ENCODE data around the gene MEIKIN.

The MEIKIN gene

DNA sequence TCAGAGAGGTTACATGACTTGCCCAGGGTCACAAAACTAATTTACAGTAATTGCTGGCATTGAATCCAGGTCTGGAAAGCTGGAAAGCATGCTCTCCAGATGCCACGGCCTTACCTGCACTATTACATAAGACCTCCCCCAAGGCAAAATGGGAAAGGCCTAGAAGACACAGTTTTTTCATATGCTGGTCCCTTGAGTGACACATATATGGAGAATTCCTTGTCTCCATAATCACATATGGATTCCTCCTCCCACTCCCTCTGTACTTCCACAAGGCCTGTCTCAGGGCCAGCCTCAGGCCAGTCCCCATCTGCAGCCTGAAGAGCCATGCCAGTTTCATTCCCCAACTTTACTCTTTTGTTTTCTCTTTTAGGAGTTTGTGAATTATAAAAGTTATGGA lies 28.6 kb upstream of the MEIKIN start:
- no peak for DNase-seq (ENCODE audit: low read depth)

DNA sequence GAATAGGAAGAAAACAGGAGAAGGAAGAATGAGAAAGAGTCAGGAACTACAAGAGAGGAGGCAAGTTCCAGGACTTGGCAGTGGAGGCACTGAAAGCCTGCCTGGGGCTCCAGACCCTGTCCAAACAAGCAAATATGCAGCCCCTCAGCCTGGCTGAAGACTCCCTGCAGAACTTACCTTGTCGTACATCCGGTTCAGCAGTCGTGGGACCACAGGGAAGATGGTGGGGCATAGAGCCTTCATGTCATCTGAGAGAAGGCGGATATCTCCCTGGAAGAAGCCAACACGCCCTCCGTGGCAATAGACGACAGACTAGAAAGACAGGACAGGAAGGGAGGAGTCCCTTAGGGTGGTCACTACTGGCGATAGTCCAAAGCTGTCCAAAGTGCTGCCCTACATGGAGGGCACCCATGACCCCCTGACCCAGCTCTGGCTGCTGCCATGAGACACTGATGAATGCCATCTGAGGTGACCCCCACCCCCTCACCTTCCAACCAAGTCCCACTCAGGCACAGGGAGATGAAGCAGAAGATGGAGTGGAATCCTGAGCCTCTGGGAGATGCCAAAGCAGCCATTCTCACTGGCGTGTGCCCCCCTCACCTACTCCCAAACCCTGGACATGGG lies 27.7 kb upstream of the MEIKIN start:
- no peak for DNase-seq (ENCODE audit: low read depth)

DNA sequence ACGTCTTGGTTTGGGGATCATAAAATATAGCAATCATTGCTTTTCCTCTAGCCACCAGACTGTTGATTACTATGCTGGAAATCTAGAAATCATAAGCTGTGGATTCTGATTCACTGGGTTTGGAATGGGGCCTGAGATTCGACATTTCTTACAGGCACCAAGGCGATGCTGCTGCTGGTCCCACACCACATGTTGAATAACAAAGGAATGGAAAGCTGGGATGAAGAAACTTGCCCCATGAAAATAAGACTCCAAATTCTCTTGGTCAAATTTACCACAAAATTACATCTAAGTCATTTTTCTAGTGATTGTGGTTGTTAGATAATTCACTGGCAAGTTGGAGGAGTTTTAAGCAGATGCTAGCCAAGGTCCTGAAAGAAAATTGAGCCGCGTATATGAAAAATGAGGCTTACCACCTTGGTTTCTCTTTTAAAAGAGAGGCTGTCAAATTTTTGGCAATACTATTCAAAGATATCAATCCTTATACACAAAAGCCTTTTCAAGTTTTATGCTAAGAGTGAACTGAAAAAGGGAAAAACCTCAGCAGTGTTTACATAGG lies 23.0 kb upstream of the MEIKIN start:
- DNase-seq (ENCODE audit: low read depth) = no peak

GRCh38 chr5:131966551-131966950 lies 21.1 kb upstream of the MEIKIN start:
- no peak for DNase-seq (ENCODE audit: low read depth)

DNA sequence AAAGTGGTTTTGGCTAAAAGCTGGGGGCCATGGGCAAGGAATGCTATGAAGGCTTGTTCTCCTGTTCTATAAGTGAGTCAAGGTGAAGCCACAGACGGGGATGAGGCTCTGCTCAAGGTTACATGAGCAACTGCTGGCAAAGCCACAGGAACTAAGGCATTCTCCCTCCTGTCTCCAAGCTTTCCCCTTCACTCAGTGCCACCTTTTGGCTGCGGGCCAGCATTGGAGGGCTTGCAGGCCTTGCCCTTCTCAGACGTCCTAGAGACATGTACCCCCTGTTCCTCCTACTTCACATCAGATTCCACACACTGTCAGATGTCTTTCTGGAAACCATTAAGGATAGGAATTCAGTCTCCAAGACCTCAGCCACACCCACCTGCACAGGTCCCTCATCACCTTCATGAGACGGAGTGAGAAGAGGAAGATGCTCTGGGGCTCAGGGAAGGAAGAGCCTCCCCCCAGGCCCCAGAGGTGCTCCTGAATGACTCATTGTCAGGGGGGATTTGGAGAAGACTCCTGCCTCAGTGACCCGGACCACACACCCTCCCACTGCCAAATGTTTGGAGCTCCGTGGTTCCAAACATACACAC lies 20.5 kb upstream of the MEIKIN start:
- DNase-seq (ENCODE audit: low read depth) = no peak

DNA sequence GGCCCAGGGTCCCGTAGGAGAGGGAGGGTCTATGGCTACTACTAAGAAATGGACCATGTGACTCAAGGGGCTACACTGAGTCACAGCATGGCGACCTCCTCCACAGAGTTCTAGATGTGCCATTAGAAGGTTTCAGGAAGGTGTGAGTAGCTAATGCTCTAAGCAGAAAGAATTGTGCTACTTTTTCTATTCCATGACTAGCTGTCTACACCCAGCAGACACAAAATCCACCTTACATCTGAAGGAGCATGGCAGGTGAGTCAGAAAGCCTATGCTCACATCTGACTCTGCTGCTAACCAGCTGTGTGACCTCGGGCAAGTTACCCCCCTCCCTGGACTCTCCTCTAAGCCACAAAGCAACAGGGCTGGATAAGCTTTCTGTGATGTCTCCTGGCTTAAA lies 14.4 kb upstream of the MEIKIN start:
- DNase-seq (ENCODE audit: low read depth) = no peak

- no peak for DNase-seq (ENCODE audit: low read depth)
Observed at GRCh38 chr5:131959136-131959535, 13.7 kb upstream of the MEIKIN start.

DNA sequence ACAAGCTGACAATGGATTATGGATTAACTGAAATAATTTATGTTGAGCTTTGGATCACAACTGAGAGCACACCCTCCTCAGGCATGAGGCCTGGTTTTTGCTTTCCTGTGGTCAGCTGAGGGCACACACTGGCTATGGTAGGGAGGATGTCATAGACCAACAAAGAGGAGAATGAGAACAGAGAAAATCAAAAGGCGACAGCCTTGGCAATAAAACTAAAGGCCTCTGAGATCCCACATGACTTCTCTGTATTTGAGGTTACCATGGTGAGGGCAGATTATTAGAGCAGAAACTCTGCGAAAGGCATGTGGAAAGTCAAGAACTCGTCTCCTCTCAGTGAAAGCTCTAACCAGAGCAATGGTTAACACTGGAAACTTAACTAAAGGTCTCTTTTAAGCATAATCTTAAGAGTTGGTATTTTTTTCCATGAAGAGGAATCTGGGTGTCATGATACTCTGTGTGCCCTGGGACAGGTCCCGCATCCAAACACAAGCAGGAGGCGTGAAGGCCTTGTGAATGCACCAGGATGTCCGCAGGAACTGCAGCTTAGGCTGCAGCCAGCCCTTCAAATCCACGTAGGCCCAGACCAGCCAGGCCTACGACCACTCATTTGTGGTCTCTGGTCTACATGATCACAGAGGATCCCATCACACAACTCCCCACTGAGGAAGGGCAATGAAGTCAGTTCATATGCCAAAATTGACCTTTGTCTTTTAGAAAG lies 12.4 kb upstream of the MEIKIN start:
- no peak for DNase-seq (ENCODE audit: low read depth)

- DNase-seq (ENCODE audit: low read depth) = no peak
Observed at GRCh38 chr5:131953969-131954368, 8.5 kb upstream of the MEIKIN start.

DNA sequence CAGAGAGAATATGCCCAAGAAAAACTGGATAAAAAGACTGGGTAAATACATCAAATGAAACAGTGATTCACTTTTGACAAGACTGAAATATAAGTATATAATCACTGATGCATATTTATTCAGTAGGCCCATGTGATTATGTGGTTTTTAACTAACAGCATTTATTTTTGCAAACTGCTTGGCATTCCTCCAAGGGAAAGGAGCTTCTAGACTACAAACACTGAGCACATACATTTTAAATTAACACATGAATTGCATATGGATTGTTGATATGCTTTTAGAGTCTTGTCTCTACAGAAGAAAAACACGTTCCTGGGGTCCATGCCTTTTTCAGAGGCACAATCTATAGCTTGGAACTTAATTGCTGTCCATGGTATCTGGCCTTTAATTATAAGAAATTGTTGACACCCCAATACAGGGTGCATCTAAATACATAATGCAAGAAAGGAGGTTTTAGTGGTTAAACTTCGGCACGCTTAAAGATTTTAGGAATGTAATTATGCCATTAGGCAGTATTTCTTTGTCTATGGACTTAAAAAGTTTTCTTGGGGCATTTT lies 6.9 kb upstream of the MEIKIN start:
- no peak for DNase-seq (ENCODE audit: low read depth)

GRCh38 chr5:131950706-131951105 lies 5.2 kb upstream of the MEIKIN start:
- DNase-seq (ENCODE audit: low read depth) = no peak

DNA sequence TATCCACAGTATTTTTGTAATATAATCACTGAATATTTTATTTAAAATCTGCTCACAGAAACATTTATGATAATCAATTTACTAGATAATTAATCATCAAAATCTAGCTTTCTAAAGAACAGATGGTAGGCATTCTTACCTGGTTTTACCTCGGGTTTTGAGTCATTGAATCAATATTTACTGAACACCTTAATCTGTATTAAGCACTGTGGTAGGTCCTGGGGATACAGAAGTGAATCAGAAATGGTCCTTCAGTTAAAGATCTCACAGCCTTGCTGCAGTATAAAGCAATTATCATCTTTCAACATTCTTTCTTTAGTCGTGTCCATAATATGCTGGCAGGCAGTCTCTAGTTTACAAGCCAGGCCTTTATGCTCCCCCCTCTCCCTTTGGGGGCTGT lies 2.0 kb upstream of the MEIKIN start:
- no peak for DNase-seq (ENCODE audit: low read depth)

- DNase-seq (ENCODE audit: low read depth) = no peak
Observed at GRCh38 chr5:131944702-131945550, 537 bp downstream of the MEIKIN start.

GRCh38 chr5:131943916-131944315 lies 1.5 kb downstream of the MEIKIN start:
- no peak for DNase-seq (ENCODE audit: low read depth)

- no peak for DNase-seq (ENCODE audit: low read depth)
Observed at GRCh38 chr5:131942016-131942415, 3.4 kb downstream of the MEIKIN start.

GRCh38 chr5:131939690-131940345 lies 5.6 kb downstream of the MEIKIN start:
- DNase-seq (ENCODE audit: low read depth) = no peak

DNA sequence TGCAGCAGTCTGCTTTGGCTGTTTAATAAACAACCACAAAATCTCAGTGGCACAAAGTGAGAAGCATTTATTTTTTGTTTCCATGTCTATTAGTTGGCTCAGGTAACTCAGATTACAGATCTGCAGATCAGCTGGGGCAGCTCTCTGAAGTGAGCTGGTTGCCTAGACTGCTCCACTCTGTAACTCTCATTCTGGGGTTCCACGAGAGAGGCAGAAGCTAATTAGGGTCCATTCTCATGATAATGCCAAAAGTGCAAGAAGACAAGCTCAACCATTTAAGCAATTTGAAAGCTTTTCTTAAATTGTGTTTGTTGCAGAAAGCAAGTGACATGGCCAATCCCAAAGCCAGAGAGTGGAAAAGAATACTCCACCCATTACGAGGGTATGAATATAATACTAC lies 13.2 kb downstream of the MEIKIN start:
- DNase-seq (ENCODE audit: low read depth) = no peak

DNA sequence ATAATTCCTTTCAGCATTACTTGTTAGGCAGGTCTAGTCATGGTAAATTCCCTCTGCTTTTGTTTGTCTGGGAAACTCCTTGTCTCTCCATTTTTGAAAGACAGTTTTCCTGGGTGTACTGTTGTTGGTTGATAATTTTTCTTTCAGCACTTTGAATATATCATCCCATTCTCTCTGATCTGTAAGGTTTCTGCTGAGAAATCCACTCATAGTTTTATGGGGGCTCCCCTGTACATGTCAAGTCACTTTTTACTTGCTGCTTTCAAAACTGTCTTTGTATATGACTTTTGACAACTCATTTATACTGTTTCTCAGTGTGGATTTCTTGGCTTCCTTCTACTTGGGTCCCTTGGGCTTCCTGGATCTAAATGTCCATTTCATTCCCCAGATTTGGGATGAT lies 16.5 kb downstream of the MEIKIN start:
- DNase-seq (ENCODE audit: low read depth) = no peak

GRCh38 chr5:131926168-131926567 lies 19.3 kb downstream of the MEIKIN start:
- no peak for DNase-seq (ENCODE audit: low read depth)

DNA sequence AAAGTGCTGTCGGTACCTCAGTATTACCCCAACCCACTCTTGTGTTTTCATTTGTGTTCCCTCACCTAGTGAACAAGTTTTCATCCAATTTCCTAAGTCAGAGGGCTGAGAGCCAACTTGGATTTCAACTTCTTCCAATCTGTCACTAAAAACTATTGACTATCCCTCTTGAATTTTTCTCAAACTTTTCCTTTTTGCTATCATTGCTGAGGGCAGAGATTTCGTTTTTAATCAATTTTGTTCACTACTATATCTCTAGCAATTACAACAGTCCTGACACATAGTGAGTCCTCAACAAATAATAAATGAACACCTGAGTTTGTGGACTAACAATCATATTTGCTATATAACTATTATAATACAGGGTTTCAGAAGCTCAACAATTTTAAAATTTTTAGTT lies 29.0 kb downstream of the MEIKIN start:
- DNase-seq (ENCODE audit: low read depth) = no peak

DNA sequence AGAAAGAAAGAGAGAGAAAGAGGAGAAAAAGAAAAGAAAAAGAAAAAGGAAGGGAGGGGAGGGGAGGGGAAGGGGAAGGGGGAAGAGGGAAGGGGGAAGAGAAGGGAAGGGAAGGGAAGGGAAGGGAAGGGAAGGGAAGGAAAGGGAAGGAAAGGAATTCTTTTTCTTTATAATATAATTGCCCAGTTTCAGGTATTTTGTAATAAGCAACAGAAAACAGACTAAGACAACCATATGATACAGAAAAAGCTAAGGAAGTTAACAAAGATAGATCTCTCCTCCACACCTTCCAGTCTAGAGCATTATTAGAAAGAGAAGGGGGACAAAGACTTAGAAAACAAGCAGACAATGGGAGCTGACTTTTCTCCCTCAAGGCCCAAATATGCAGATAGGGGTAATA lies 31.0 kb downstream of the MEIKIN start:
- DNase-seq (ENCODE audit: low read depth) = no peak

- DNase-seq (ENCODE audit: low read depth) = no peak
Observed at GRCh38 chr5:131913603-131914002, 31.9 kb downstream of the MEIKIN start.
